AG04450 (cell line): ENCODE data around the gene KCNIP3. TPM values are rescaled to one million over a fixed set of nuclear protein-coding genes. Genes with fewer than 3 reads are reported as not detected.

Experiments
- CTCF ChIA-PET: fragments of 300-600, 350-600 bp; formaldehyde crosslinking; extraction: SDS; loops from one replicate; lab custom pipeline; 2022; ENCODE audit warnings: antibody characterized with exemption, inconsistent platforms; lab: Charles Lee
- POLR2A ChIA-PET: fragments of 350-600 bp; formaldehyde crosslinking; extraction: SDS; loops from one replicate; lab custom pipeline; 2021; ENCODE audit warnings: antibody characterized with exemption, inconsistent platforms; lab: Yijun Ruan, JAX
- DNase-seq: peaks from one replicate; pipeline ENCODE4 v3.0.0-alpha.2; 2011; ENCODE audit warnings: low read depth, low spot score
- H3K27ac ChIP-seq: one replicate; pipeline ENCODE4 v1.5.1; 2012; ENCODE audit warnings: low read depth, low read length, control low read depth
- H3K27me3 ChIP-seq: one replicate; pipeline ENCODE4 v1.6.0; 2012; ENCODE audit warnings: low read length; ENCODE audit not compliant: control insufficient read depth, insufficient read depth
- H3K4me3 ChIP-seq: 2 replicates; pipeline ENCODE4 v1.5.1; 2011; ENCODE audit warnings: mild to moderate bottlenecking, low read depth, low read length, control low read depth
- H3K9me3 ChIP-seq: 2 replicates; pipeline ENCODE4 v1.5.1; 2012; ENCODE audit warnings: low read length; ENCODE audit not compliant: control insufficient read depth, insufficient read depth
- polyA plus RNA-seq: library from polyadenylated mRNA; depleted of rRNA; stranded (reverse); fragments of >200 nt; gene quantifications from 2 replicates; pipeline ENCODE4 v1.2.3, GENCODE V29; 2011
- TF ChIP-seq, protein P1 (sequence below): IDR thresholded peaks from 2 replicates; pipeline ENCODE4 v1.5.1; 2011; ENCODE audit warnings: low read depth, low read length, control low read depth, inconsistent platforms

Gene KCNIP3
- polyA plus RNA-seq, 1 experiment, result 0.12 TPM

DNA sequence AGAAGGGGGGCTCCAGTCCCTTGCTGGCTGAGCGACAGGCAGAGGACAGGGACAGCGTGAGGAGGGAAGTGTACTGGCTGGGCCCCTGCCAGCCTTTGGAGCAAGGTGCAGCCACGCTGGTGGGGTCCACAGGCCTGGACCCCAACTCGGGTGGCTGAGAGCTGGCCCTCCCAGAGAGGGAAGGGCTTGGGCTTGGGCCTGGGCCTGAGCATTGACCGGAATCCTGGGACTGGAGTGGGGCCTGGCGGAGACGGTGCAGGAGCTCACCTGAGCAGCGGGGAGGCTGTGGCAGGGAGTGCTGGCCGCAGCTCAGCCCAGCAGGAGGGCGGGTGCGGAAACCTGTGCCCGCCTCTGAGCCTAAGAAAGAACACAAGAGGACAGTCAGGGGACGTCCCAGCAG lies 27.9 kb downstream of the KCNIP3 start:
- no peak overlapping the region for H3K4me3 ChIP-seq
- ChIA-PET POLR2A (no interaction called here), CTCF (interaction anchor here (0.6 kb wide), 1 partner anchor 247 kb away, joined by 5 read pairs; no protein-coding TSS in a partner anchor)
- TF ChIP-seq, protein P1, sequence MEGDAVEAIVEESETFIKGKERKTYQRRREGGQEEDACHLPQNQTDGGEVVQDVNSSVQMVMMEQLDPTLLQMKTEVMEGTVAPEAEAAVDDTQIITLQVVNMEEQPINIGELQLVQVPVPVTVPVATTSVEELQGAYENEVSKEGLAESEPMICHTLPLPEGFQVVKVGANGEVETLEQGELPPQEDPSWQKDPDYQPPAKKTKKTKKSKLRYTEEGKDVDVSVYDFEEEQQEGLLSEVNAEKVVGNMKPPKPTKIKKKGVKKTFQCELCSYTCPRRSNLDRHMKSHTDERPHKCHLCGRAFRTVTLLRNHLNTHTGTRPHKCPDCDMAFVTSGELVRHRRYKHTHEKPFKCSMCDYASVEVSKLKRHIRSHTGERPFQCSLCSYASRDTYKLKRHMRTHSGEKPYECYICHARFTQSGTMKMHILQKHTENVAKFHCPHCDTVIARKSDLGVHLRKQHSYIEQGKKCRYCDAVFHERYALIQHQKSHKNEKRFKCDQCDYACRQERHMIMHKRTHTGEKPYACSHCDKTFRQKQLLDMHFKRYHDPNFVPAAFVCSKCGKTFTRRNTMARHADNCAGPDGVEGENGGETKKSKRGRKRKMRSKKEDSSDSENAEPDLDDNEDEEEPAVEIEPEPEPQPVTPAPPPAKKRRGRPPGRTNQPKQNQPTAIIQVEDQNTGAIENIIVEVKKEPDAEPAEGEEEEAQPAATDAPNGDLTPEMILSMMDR, result no peak
- peaks cover 21% of the 10 kb centered on the region for H3K9me3 ChIP-seq
- no peak for DNase-seq
- H3K27ac ChIP-seq, result no peak overlapping the region
- H3K27me3 ChIP-seq, result no peaks in the 10 kb centered on the region

DNA sequence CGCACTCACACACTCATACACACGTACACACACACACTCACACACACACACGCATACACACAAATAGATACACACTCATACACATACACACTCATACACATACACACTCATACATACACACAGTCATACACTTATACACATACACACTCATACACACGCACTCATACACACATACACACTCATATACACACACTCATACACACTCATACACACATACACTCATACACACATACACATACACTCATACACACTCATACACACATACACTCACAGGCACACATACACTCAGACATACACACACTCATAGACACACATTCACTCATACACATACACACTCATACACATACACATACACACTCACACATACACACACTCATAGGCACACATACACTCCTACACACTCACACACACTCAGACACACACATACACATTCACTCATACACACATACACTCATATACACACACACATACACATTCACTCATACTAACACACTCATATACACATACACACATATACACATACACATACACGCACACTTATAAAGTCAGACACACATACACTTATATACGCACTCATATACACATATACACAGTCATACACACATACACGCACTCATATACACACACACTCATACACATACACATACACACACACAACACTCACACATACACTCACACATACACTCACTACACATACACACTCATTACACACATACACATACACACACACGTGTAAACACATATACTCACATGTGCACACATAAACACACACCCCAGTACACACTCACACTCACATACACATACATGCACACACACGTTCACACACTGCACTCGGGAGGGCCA lies 28.7 kb downstream of the KCNIP3 start:
- ChIA-PET CTCF (no interaction called here), POLR2A (no interaction called here)
- DNase-seq, result no peak
- H3K4me3 ChIP-seq, result no peak overlapping the region
- TF ChIP-seq, protein P1, result no peak
- no peaks in the 10 kb centered on the region for H3K27me3 ChIP-seq
- H3K27ac ChIP-seq, result no peak overlapping the region
- H3K9me3 ChIP-seq, result peaks cover 21% of the 10 kb centered on the region

- H3K27ac ChIP-seq, result no peak overlapping the region
- peaks cover 21% of the 10 kb centered on the region for H3K9me3 ChIP-seq
- TF ChIP-seq, protein P1, result no peak
- CTCF ChIA-PET, result no interaction called here
- POLR2A ChIA-PET, result no interaction called here
- no peak overlapping the region for H3K4me3 ChIP-seq
- no peaks in the 10 kb centered on the region for H3K27me3 ChIP-seq
- no peak for DNase-seq
Observed at GRCh38 chr2:95326433-95327140, 29.4 kb downstream of the KCNIP3 start.

DNA sequence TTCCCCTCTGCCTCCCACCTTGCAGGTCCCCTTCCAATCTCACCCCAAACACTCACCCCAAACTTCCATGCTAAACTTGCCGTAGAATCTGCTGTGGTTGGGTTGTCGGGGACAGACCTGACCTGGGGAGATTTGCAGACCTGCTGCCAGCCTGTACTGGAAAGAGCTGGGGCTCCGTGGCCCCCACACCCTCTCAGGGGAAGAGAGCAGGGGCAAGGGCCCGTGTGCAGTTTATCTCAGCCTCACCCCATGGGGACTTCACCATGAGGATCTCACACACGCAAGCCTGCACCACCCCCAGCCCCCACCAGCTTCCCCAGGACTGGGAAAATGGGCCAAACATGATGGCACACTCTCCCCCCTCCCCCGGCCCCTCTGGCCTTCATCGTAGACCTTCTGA lies 30.7 kb downstream of the KCNIP3 start:
- H3K27me3 ChIP-seq, result no peaks in the 10 kb centered on the region
- no peak overlapping the region for H3K27ac ChIP-seq
- ChIA-PET POLR2A (no interaction called here), CTCF (no interaction called here)
- no peak overlapping the region for H3K4me3 ChIP-seq
- TF ChIP-seq, protein P1, result no peak
- DNase-seq, result no peak
- H3K9me3 ChIP-seq, result peaks cover 21% of the 10 kb centered on the region
